Activated effector memory CD4-positive, alpha-beta T cell treated with anti-CD3 and anti-CD28 coated beads, Interleukin-2, amount 50 U/mL, for 16 hours (primary cell): ENCODE measurements around the gene ACAP3.

ENCODE experiments used
- DNase-seq: peaks from one replicate; pipeline ENCODE4 v3.0.0-alpha.2; 2020

ACAP3 gene

GRCh38 chr1:1284221-1285101 lies 23.3 kb downstream of the ACAP3 start:
- no peak for DNase-seq

GRCh38 chr1:1283821-1284220 lies 23.9 kb downstream of the ACAP3 start:
- no peak for DNase-seq

GRCh38 chr1:1282998-1283397 lies 24.7 kb downstream of the ACAP3 start:
- no peak for DNase-seq

DNA sequence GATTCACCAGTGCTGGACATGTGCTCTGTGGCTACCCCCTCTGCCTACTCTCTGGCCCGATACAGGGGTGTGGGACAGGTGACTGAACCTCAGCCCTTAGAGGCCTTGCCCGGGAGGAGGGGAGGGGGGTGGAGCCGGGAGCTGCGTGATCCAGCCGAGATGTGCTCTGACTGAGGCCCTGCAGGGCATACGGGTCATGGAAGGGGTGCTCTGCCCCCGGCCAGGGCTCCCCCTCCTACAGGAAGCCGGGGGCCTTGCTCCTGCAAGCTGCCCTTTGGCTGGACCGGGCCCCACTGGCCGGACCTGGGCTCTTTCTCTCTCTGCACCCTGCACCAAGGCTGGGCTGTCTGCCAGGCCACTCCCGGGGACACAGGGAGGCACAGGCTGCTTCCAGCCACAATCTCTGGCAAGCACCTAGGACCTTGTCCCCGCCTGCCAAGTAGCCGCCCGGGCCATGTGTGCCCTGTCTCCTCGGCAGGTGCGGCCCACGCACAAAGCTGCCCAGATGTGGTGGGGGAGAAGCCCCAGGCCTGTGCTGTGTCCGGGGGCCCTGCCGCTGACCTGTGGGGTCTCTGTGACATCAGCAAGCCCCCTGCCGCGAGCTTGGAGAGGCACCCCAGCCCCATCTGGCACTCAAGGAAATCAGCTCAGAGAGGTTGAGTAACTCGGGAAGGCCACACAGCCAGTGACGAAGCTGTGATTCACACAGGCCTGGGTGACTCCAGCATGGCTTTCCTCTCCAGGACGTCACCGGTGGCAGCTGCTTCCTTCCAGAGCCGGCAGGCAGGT lies 26.0 kb downstream of the ACAP3 start:
- no peak for DNase-seq

DNA sequence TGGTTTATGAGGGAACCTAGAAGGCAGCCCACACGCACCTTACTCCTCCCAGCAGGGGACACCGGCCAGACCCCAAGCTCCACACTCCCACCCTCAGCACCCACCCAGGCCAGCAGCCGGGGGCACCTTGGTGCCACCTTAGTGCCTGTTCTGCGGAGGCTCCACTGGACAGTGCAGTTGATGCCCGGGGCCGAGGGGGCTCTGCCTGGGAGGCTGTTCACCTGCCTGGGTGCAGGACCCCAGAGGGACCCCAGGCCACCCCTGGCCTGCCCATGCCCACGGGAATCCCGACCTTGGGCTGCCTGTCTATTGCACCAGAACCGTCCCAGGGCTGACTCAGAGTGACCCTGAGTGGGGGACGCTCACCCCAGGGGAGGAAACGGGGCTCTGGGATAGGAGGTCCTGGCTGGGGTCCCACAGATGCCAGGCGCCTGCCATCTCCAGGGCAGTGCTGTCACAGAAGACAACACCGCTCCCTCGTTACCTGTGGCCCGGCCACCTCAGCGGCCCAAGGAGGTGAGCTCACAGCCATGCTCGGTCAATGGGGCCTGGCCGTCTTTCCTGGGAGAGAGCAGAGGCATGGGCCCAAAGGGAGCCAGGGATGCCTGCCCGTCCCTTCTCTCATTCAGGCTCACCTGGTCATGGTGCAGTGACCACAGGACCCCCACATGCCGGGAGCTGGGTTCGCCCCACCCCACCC lies 26.8 kb downstream of the ACAP3 start:
- no peak for DNase-seq

- no peak for DNase-seq
Measured at GRCh38 chr1:1279028-1279427, 28.7 kb downstream of the ACAP3 start.

DNA sequence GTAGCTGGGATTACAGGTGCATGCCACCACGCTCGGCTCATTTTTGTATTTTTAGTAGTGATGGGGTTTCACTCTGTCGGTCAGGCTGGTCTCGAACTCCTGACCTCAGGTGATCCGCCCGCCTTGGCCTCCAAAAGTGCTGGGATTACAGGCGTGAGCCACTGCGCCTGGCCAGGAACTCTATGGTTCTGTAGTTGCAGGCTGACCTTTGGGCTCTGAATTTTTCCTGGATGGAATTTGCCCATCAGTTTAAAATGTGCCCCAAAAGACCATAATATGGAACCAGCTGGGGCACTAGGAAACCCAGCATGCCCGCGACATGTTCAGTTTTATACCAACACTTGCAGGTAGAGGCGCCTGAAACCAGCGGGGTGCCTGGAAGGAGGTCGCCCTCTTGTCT lies 29.1 kb downstream of the ACAP3 start:
- no peak for DNase-seq

DNA sequence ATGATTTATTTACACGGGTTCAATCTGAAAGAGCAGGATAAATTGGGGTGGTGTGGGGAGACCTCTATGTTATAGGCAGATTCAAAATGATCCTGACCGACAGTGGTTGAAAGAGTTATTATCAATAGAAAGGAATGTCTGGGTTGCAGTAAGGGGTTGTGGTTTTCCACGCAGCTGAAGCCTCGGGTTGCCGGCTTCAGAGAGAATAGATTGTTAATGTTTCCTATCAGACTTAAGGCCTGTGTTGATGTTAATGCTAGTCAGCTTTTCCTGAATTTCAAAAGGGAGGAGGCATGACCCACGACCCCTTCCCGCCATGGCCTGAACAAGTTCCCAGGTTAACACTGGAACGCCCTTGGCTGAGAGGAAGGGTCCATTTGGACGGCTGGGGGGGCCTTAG lies 31.9 kb downstream of the ACAP3 start:
- DNase-seq = no peak

DNA sequence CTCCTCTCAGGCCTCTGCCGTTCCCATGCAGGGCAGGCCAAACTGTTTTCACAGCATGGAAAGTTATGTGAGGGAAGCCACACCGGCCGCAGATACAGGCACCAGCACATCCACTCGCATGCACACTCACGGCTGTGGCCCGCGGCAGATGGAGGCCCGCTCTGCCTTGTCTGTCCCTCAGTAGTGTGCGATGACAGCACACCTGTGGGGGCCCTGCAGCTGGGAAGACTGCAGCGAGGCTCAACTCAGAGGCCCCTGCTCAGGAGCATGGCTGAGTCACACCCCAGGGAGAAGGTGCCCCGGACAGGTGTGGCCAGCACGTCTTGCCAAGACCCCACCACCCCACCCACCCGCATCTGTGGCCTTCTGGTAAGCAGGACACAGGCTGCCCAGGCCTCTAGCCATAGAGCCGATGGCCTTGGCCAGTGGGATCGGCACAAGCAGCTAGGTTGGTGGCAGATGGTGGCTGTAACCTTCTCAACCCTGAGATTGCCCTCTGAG lies 32.7 kb downstream of the ACAP3 start:
- DNase-seq = no peak

DNA sequence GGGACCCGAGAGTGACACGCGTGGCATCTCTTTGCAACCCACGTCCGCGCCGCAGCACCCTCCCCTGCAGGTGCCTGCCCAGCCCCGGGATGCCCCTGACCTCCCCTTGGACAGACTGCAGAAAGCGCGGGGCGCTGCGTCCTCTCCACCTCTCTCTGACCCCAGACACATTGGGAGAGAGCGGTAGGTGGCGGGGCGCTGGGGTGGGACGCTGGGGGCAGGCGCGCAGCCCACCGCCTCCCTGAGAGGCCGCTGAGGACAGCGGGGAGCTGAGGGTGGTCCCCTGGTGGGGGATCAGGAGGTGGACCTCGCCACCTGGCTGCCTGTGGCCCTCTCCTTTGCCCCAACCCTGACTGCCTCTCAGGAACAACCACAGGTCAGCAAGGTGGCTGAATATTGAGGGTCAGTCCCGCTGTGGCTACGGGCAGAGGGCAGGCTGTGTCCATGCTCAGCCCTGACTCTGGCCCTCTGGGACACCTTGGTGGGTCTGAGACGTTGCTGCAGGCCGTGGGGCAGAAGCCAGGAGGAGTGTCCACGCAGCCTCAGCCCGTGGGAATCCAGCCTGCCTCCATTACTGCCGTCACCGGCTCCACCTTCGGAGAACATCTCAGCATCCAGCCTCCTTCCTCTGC lies 33.3 kb downstream of the ACAP3 start:
- DNase-seq = no peak

DNA sequence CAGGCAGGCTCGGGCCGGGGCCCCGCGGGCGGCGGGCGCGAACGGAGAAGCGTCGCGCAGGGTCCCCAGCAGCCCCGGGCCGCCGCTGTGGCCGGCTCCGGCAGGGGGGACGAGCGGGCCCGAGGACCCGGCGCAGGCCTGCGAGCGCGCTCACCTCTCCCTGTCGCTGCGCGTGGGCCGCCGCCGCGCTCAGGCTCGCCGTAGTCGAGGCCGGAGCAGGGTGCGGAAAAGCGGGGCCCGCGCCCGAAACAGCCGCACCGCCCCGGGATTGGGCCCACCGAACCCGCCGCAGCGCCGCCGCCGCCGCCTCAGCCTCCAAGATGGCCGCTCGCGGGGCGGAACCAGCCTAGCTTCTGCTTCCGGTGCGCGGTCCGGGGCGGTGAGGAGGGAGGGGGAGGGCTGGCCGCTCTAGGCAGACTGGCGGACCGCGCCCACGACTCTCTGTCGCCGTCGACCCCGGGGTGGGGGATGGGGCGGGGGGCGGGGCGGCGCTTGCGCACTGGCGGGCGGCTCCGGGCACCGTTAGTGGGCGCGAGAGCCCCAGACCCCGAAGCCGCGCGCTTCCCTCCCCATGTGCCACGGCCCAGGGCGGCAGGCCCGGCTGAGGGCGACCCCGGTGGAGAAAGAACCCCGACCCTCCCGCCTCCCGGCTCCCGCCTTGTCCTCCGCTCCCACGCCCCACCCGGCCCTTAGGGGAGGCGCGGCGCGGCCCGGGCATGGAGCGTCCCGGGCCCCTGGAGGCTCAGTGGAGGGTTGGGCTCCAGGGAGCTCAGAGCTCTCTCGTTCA lies 34.0 kb downstream of the ACAP3 start, which contains the start of gene UBE2J2:
UBE2J2 (minus strand) TSS at position 343 of the 787 bp plus-strand sequence. CDS start 5,862 bp downstream, outside the sequence.
- peak; percentile 97 for DNase-seq

DNA sequence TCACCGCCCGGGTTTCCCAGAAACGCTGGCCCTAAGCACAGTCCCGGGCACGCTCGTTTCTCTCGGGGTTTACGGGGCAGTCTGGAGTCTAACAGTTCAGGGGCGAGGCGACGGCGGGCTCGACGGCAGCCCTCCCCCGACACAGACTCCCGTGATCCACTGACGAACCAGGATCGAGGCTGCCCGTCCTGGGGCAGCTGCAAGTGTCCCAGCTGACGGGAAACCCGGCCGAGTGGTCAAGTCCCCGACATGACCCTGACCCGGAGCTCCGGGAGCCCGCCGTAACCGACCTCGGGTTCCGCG lies 34.6 kb downstream of the ACAP3 start:
- DNase-seq = no peak

DNA sequence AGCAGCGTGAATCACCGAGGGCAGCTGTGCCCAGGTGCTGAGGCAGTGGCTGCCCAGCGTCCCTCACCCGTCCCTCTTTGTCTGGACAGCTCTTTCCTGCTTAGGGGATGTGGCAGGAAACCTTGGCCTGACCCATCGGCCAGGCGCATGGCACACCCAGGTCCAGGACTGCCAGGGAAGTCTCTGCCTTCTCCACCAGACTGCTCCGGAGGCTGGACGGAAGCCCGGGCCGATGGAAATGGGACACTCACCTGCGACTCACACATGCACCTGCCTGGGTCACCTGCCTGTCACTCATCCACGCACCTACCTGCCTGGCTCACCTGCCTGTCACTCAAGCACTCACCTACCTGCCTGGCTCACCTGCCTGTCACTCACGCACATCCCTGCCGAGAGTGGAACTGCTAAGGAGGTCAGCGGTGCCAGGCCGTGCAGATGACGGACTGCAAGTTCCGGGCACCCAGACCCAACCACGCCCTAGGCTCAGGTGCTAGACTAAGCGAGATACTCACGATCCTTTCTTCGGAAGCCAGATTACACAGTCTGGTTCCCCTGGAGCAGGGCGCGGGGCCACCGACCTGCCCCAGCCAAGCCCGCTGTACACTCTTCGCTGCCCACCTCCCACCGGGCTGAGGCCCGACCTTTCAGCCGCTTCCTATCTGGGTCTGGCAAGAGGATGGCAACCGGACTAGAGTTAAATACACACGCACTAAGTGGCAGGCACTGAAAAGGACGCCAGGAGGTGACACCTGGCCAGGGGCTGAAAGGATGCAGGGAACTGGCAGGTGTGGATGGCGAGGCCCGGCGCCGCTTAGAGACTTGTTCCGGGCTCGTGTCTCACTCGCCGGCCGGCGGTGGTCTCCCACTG lies 35.2 kb downstream of the ACAP3 start:
- no peak for DNase-seq

DNA sequence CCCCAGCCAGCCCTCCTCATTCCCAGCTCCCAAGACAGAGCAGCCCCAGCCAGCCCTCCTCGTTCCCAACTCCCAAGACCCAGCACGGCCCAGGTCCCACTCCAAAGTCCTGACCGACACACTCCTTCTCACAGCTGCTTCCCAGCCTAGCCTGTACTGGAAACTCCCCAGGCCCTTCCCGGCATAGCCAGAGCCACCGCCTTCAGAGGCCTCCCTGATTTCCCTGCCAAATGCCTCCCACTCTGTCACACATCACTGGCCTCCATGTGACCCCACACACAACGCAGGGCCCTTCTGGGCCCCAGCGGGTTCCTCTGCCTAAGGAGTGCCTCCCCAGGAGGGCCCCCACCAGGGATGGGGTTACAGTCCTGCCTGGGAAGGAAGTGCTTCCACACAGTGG lies 36.9 kb downstream of the ACAP3 start:
- no peak for DNase-seq

GRCh38 chr1:1268284-1268682 lies 39.4 kb downstream of the ACAP3 start:
- no peak for DNase-seq

DNA sequence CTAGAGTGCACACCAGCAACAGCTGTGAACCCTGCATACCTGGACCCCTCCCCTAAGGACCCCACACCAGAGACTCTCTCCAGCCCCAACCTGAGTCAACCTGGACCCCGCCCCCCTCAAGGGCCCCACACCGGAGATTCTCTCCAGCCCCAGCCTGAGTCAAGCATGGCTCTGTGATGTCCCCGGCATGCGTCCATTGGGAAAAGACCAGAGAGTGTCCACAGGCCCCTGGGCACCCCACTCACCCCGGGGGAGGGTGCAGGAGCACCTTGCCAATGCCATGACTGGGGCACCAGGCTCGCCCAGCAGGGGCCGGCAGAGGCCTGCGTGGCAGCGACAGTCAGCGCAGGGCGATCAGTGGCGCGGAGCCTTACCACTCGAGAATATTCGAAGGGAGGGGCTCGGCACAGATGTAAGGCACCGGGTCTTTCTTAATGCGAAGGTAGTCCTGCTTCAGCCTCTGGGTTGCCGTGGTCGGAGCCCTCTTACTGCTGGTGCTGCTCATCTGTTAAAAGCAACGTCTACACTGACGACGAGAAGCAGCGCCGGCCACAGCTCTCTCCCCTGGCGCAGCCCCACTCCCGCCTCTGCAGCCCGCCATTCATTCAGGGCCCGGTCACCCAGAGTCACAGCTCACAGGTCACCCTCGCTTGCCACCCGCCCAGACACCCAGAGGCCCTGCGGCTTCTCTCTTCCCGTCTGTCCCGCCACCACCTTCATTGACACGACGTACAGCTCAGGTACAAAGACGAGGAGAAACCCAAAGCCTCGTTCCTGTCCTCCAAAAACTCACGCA lies 40.0 kb downstream of the ACAP3 start:
- no peak for DNase-seq

DNA sequence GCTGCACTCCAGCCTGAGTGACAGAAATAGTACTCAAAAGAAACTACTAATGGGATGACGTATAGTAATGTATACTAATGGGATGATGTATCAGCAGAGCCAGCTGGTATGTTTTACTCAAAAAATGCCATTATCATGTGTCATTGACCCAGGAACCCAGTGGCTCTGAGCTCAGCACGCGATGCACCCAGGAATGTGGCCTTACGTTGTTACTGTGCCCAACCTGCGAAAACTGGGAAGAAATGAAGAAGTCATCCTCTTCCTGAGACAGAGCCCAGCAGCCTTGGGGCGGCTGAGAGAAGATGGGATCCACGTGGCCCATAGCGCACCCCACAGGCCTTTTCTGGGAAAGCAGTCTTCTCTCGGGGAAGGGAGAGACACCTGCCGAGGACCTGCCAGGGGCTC lies 42.9 kb downstream of the ACAP3 start:
- no peak for DNase-seq

DNA sequence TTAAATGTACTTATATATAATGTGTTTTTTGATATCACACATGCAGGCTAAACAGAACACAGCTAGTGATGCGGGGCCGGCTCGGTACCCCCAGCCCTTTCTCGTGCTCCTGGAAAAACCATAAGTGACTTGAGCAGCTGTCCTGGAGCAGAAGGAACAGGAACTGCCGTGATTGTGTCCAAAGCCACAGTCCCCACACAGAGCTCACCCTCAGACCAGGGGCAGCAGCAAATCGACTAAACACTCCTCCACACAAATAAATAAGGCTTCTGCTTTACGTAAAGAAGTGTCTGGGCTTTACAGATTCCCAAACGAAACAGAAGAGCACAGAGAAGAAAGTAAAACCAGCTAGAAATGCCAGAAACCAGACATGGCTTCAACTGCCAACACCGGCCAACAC lies 43.7 kb downstream of the ACAP3 start:
- no peak for DNase-seq

- no peak for DNase-seq
Measured at GRCh38 chr1:1262758-1263157, 45.0 kb downstream of the ACAP3 start.

DNA sequence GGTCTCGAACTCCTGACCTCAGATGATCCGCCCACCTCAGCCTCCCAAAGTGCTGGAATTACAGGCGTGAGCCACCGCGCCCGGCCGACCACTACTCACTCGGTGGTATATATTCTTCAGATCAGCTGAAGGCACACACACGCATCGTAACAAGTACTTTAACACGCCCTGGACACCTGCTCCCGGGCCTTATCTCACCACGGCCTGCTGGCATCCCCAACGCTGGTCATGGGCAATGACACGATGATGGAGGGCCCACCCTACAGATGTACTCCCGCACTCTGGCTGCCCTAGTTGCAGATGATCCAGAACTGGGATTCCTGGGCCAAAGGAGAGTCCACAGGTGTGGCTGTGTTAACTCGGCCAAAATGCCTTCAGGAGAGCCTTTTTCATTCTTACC lies 45.7 kb downstream of the ACAP3 start:
- DNase-seq = no peak
